Osteocyte (in vitro differentiated cells): ENCODE results near the gene CCDC78. TPM values are rescaled to one million over a fixed set of nuclear protein-coding genes. Genes with fewer than 3 reads are reported as not detected.

Experiments used
- DNase-seq: peaks from one replicate; pipeline ENCODE4 v3.0.0; 2021; ENCODE audit warnings: mixed read lengths; ENCODE audit not compliant: unreplicated experiment; ENCODE audit errors: extremely low spot score
- H3K27ac Mint-ChIP-seq: one replicate; pipeline ENCODE4 v1.8.0; 2021; ENCODE audit warnings: mild to moderate bottlenecking, mixed read lengths; ENCODE audit not compliant: unreplicated experiment
- H3K27me3 Mint-ChIP-seq: one replicate; pipeline ENCODE4 v1.8.0; 2021; ENCODE audit warnings: mixed read lengths; ENCODE audit not compliant: unreplicated experiment
- H3K36me3 Mint-ChIP-seq: one replicate; pipeline ENCODE4 v1.8.0; 2021; ENCODE audit warnings: mixed read lengths; ENCODE audit not compliant: unreplicated experiment
- H3K4me1 Mint-ChIP-seq: one replicate; pipeline ENCODE4 v1.8.0; 2021; ENCODE audit warnings: mixed read lengths; ENCODE audit not compliant: unreplicated experiment
- H3K4me3 Mint-ChIP-seq: one replicate; pipeline ENCODE4 v1.8.0; 2021; ENCODE audit warnings: mild to moderate bottlenecking, moderate library complexity, mixed read lengths; ENCODE audit not compliant: unreplicated experiment
- H3K9me3 Mint-ChIP-seq: one replicate; pipeline ENCODE4 v1.8.0; 2021; ENCODE audit warnings: mixed read lengths; ENCODE audit not compliant: unreplicated experiment
- CTCF ChIP-seq: fragments of 200-600 bp; sonication (generic); IDR thresholded peaks from 2 replicates; pipeline ENCODE4 v1.5.0; 2021; ENCODE audit warnings: antibody characterized with exemption, mild to moderate bottlenecking, moderate library complexity
- long read RNA-seq: library from polyadenylated mRNA; unstranded; transcript quantifications from one replicate; pipeline ENCODE4 v2.0.0, GENCODE V29; 2021
- total RNA-seq: library from RNA; stranded (reverse); gene quantifications from 2 replicates; pipeline ENCODE4 v1.2.1, GENCODE V29; 2021

CCDC78 gene
- total RNA-seq: 2.6 and 3.1 TPM in 2 replicates
- long read RNA-seq: 0 reads

- no peak for DNase-seq
- no peaks in the 10 kb centered on the region for H3K27me3 Mint-ChIP-seq
- TF ChIP-seq CTCF: no peak
- no peaks in the 10 kb centered on the region for H3K36me3 Mint-ChIP-seq
- H3K4me1 Mint-ChIP-seq: peaks cover 3% of the 10 kb centered on the region
- peak within 1 kb of the TSS; percentile 66 for H3K4me3 Mint-ChIP-seq
- H3K9me3 Mint-ChIP-seq: no peaks in the 10 kb centered on the region
- H3K27ac Mint-ChIP-seq: no peak within 1 kb of the TSS
Observed at GRCh38 chr16:726438-727290, at the start of gene CCDC78, which contains the start of gene HAGHL. Gene CCDC78, minus strand, starts transcription at chr16:726443. Its CDS starts 76 bp downstream, at chr16:726367. Gene HAGHL, plus strand, starts transcription at chr16:727106. Its CDS starts 404 bp downstream, at chr16:727510.

GRCh38 chr16:775236-775796, 49.1 kb upstream of the CCDC78 start:
- H3K36me3 Mint-ChIP-seq: no peaks in the 10 kb centered on the region
- no peak for TF ChIP-seq CTCF
- H3K27ac Mint-ChIP-seq: no peak overlapping the region
- H3K27me3 Mint-ChIP-seq: no peaks in the 10 kb centered on the region
- DNase-seq: no peak
- no peak overlapping the region for H3K4me3 Mint-ChIP-seq
- no peaks in the 10 kb centered on the region for H3K9me3 Mint-ChIP-seq
- H3K4me1 Mint-ChIP-seq: peaks cover 4% of the 10 kb centered on the region

- Mint-ChIP-seq H3K36me3 (no peaks in the 10 kb centered on the region), H3K27me3 (no peaks in the 10 kb centered on the region), H3K4me1 (peaks cover 4% of the 10 kb centered on the region), H3K27ac (no peak overlapping the region), H3K9me3 (no peaks in the 10 kb centered on the region), H3K4me3 (no peak overlapping the region)
- TF ChIP-seq CTCF: no peak
- DNase-seq: no peak
Observed at GRCh38 chr16:774086-775001, 48.1 kb upstream of the CCDC78 start.

GRCh38 chr16:772959-773358, 46.7 kb upstream of the CCDC78 start:
- no peak for DNase-seq
- TF ChIP-seq CTCF: no peak
- Mint-ChIP-seq H3K36me3 (no peaks in the 10 kb centered on the region), H3K27me3 (no peaks in the 10 kb centered on the region), H3K4me1 (peaks cover 4% of the 10 kb centered on the region), H3K27ac (no peak overlapping the region), H3K9me3 (no peaks in the 10 kb centered on the region), H3K4me3 (no peak overlapping the region)
